Activated naive CD4-positive, alpha-beta T cell treated with anti-CD3 and anti-CD28 coated beads, Interleukin-2, amount 50 U/mL, for 24 hours (primary cell): ENCODE measurements around the gene ITPRIPL2.

Source experiments
- H3K27ac Mint-ChIP-seq: one replicate; pipeline ENCODE4 v1.8.0; 2021; ENCODE audit warnings: mild to moderate bottlenecking, mixed read lengths
- H3K27me3 Mint-ChIP-seq: one replicate; pipeline ENCODE4 v1.8.0; 2021; ENCODE audit warnings: mixed read lengths
- H3K36me3 Mint-ChIP-seq: one replicate; pipeline ENCODE4 v1.8.0; 2021; ENCODE audit warnings: mixed read lengths
- H3K4me1 Mint-ChIP-seq: one replicate; pipeline ENCODE4 v1.8.0; 2021; ENCODE audit warnings: mixed read lengths
- H3K4me3 Mint-ChIP-seq: one replicate; pipeline ENCODE4 v1.8.0; 2021; ENCODE audit warnings: mild to moderate bottlenecking, mixed read lengths
- H3K9me3 Mint-ChIP-seq: one replicate; pipeline ENCODE4 v1.8.0; 2021; ENCODE audit warnings: mixed read lengths

ITPRIPL2 gene

DNA sequence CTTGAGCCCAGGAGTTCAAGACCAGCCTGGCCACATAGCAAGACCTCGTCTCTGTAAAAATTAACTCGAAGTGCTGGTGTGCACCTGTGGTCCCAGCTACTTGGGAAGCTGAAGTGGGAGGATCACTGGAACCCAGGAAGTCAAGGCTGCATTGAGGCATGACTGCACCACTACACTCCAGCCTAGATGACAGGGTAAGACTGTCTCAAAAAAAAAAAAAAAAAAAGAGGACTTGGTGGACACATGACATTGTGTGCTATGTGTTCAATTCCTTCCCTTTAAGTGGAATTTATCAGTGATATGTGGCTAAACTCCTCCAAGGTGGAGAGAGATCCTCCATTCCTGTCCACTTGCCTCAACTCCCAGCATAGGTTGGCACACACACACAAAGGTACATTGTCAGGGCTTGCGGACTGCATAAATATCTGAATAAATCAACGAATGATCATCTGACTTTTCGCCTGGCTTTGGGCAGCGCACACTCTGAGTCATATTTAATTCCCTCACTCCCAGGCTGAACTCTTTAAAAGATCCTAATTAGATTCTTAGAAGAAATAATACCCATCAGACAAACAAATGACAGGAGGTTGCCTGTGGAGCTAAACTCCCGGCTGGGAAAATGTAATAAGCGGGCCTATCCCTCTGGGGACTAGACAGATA lies 29.3 kb downstream of the ITPRIPL2 start:
- Mint-ChIP-seq H3K27me3 (peaks cover 9% of the 10 kb centered on the region), H3K4me1 (no peaks in the 10 kb centered on the region), H3K9me3 (no peaks in the 10 kb centered on the region), H3K4me3 (no peak overlapping the region), H3K36me3 (no peaks in the 10 kb centered on the region), H3K27ac (no peak overlapping the region)

DNA sequence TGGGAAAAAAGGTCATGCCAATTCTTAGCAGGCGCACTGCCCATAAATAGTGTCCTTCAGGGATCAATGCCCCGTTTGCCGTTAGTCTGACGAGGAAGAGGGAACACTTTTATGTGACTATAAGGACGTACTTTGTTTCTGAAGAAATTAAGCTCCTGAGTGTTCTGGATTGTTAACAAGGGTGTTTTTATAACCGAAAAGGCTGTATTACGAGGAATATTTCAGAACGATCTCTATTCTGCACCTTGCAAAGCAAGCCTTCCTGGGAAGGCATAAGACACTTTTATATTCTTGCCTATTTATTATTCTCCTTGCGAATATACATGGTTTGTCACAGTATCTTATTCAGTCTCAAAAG lies 29.8 kb downstream of the ITPRIPL2 start:
- H3K36me3 Mint-ChIP-seq, result no peaks in the 10 kb centered on the region
- H3K9me3 Mint-ChIP-seq, result peaks cover 1% of the 10 kb centered on the region
- no peak overlapping the region for H3K27ac Mint-ChIP-seq
- H3K27me3 Mint-ChIP-seq, result peaks cover 7% of the 10 kb centered on the region
- no peaks in the 10 kb centered on the region for H3K4me1 Mint-ChIP-seq
- no peak overlapping the region for H3K4me3 Mint-ChIP-seq

DNA sequence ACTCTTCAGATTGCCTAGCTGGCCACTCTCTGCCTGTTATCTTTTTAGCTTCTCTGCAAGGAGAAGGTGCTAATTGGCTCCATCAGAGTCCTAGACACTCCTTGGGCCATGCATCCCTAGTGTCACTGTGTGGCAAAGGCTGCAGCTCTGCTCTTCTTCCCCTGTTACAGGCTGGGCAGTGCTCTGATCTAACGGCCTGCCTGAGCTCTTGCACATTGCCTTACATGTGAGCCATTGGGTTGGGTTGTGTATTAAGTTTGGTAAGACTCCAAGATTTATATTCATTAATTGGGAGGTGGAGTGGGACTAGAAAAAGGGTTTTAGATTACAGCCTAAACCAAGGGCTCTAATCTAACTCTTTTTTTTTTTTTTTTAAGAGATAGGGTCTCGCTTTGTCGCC lies 31.2 kb downstream of the ITPRIPL2 start:
- no peaks in the 10 kb centered on the region for H3K4me1 Mint-ChIP-seq
- peaks cover 9% of the 10 kb centered on the region for H3K27me3 Mint-ChIP-seq
- peaks cover 5% of the 10 kb centered on the region for H3K9me3 Mint-ChIP-seq
- H3K27ac Mint-ChIP-seq, result no peak overlapping the region
- H3K4me3 Mint-ChIP-seq, result no peak overlapping the region
- H3K36me3 Mint-ChIP-seq, result no peaks in the 10 kb centered on the region

DNA sequence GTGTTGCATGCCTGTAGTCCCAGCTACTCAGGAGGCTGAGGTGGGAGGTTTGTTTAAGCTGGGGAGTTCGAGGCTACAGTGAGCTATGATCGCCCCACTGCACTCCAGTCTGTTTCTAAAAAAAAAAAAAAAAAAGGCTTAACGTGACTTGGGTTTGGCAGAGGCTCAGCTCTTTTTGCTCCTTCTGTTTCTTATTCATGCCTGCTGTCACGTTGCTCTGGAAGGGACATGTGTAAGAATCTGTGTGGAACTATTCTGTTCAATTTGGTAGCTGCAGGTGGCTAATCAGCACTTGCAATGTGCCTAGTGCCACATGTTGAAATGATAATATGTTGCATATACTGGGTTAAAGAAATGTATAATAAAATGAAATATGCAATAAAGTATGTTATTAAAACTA lies 33.4 kb downstream of the ITPRIPL2 start:
- Mint-ChIP-seq H3K27me3 (peaks cover 5% of the 10 kb centered on the region), H3K4me3 (no peak overlapping the region), H3K27ac (no peak overlapping the region), H3K36me3 (no peaks in the 10 kb centered on the region), H3K9me3 (peaks cover 5% of the 10 kb centered on the region), H3K4me1 (no peaks in the 10 kb centered on the region)

DNA sequence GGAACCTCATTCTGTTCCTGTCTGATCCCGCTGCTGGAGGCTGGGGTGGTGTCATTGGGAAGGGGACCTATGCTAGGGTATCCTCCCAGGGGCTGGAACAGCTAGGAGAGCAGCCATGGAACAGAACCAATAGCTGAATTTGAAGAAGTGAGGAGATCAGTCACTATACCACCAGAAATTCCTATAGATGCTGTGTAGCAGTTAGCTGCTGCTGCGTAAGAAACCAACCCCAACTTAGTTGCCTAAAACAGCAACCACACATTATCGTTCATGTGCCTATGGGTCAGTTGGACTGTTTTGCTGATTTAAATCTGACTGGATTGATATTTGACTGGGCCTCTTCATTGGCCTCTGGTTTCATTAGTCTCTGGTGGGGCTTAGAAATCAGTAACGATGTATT lies 33.9 kb downstream of the ITPRIPL2 start:
- H3K4me1 Mint-ChIP-seq, result no peaks in the 10 kb centered on the region
- peaks cover 5% of the 10 kb centered on the region for H3K27me3 Mint-ChIP-seq
- H3K9me3 Mint-ChIP-seq, result peaks cover 5% of the 10 kb centered on the region
- H3K27ac Mint-ChIP-seq, result no peak overlapping the region
- H3K4me3 Mint-ChIP-seq, result no peak overlapping the region
- no peaks in the 10 kb centered on the region for H3K36me3 Mint-ChIP-seq

DNA sequence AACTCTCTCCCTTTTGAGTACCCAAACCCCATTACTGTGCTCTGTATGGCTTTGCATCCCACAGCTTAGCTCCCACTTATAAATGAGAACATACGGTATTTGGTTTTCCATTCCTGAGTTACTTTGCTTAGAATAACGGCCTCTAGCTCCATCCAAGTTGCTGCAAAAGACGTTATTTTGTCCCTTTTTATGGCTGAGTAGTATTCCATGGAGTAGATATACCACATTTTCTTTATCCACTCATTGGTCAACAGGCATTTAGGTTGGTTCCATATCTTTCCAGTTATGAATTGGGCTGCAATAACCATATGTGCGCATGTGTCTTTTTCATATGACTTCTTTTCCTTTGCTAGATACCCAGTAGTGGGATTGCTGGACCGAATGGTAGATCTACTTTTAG lies 34.4 kb downstream of the ITPRIPL2 start:
- Mint-ChIP-seq H3K9me3 (peaks cover 5% of the 10 kb centered on the region), H3K4me1 (no peaks in the 10 kb centered on the region), H3K27me3 (peaks cover 5% of the 10 kb centered on the region), H3K36me3 (no peaks in the 10 kb centered on the region), H3K4me3 (no peak overlapping the region), H3K27ac (no peak overlapping the region)

DNA sequence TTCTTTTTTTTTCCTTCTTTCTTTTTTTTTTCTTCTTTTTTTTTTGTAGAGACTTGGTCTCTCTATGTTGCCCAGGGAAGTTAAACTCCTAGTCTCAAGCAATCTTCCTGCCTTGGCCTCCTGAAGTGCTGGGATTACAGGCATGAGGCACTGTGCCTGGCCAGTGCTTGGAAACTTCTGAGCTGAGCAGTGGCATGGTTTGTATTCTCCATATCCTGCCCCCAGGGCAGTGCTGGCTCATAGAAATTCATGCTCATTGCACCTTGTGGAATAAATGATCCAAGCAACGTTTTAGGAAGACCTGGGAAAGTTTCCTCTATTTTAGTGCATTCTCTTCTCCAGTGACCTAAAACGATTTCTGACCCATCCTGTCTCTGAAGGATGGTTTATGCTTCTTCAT lies 37.5 kb downstream of the ITPRIPL2 start:
- Mint-ChIP-seq H3K27ac (no peak overlapping the region), H3K4me3 (no peak overlapping the region), H3K4me1 (no peaks in the 10 kb centered on the region), H3K27me3 (peaks cover 6% of the 10 kb centered on the region), H3K36me3 (no peaks in the 10 kb centered on the region), H3K9me3 (peaks cover 5% of the 10 kb centered on the region)

DNA sequence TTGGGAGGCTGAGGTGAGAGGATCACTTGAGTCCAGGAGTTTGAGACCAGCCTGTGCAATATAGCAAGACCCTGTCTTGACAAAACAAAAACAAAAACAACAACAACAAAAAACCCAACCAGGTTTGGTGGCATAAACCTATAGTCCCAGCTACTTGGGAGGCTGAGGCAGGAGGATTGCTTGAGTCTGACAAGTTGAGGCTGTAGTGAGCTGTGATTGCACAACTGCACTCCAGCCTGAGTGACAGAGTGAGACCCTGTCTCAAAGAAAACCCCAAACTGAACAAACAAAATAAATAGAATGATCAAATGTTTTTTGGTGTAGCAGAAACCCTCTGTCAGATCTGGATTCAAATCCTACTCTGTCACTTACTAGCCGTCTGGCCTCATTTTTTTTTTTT lies 38.3 kb downstream of the ITPRIPL2 start:
- no peak overlapping the region for H3K27ac Mint-ChIP-seq
- no peaks in the 10 kb centered on the region for H3K36me3 Mint-ChIP-seq
- H3K9me3 Mint-ChIP-seq, result peaks cover 5% of the 10 kb centered on the region
- no peak overlapping the region for H3K4me3 Mint-ChIP-seq
- H3K27me3 Mint-ChIP-seq, result peaks cover 6% of the 10 kb centered on the region
- no peaks in the 10 kb centered on the region for H3K4me1 Mint-ChIP-seq

DNA sequence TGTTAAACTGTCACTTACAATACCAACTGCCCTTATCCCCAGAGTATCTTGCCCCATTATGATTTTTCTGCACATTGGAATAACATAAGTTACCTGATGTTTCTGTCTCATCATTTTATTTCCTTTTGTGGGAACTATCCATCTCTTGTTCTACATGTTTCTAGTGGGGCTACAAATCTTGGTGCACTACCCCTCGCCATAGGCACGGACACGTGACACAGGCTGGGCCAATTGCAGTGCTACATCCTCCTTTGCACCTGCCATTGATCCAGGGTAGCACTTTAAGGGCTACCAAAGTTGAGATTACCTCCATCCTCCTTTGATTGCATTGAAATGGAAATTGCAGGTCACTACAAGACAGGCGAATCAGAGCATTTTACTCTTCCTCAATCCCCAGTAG lies 40.1 kb downstream of the ITPRIPL2 start:
- H3K27me3 Mint-ChIP-seq, result peaks cover 4% of the 10 kb centered on the region
- H3K36me3 Mint-ChIP-seq, result no peaks in the 10 kb centered on the region
- H3K27ac Mint-ChIP-seq, result no peak overlapping the region
- no peaks in the 10 kb centered on the region for H3K4me1 Mint-ChIP-seq
- peaks cover under 1% of the 10 kb centered on the region for H3K9me3 Mint-ChIP-seq
- H3K4me3 Mint-ChIP-seq, result no peak overlapping the region

DNA sequence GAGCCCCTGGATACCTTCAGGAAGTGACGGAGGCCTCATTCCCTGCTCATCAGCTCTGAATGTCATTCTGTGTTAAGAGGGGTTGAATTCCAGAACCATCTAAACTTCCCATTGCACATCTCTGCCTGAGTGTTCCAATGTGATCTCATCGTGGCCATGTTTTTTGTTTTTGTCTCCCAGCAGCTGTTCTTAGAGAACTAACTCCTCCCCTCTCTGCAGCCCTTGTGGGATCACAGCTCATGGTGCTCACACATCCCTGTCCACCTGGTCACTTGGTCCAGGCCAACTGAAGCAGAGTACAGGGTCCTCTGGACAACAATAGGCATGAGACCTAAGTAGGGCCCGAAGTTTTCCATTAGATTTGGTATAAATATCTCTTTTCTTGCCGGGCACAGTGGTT lies 48.3 kb downstream of the ITPRIPL2 start:
- Mint-ChIP-seq H3K9me3 (no peaks in the 10 kb centered on the region), H3K4me3 (no peak overlapping the region), H3K4me1 (no peaks in the 10 kb centered on the region), H3K36me3 (no peaks in the 10 kb centered on the region), H3K27ac (no peak overlapping the region), H3K27me3 (peaks cover 5% of the 10 kb centered on the region)

DNA sequence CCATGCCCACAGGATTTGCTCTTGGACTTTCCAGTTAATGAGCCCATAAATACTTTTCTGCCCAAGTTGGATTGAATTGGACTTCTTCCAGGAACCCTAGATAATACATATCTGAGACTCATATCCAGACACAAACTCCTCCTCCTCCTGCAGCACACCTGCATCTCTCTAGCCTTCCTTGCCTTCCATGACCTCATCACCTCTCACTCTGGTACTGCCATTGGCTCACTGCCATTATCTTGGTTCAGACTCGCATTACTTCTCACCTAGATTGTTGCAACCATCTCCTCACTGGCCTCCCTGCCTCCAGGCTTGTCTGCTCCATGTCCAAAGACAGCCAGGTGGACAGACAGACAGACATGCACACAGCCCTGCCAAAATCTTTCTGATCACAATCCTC lies 49.5 kb downstream of the ITPRIPL2 start:
- no peak overlapping the region for H3K27ac Mint-ChIP-seq
- no peaks in the 10 kb centered on the region for H3K4me1 Mint-ChIP-seq
- no peaks in the 10 kb centered on the region for H3K36me3 Mint-ChIP-seq
- no peaks in the 10 kb centered on the region for H3K9me3 Mint-ChIP-seq
- H3K27me3 Mint-ChIP-seq, result peaks cover 5% of the 10 kb centered on the region
- no peak overlapping the region for H3K4me3 Mint-ChIP-seq

DNA sequence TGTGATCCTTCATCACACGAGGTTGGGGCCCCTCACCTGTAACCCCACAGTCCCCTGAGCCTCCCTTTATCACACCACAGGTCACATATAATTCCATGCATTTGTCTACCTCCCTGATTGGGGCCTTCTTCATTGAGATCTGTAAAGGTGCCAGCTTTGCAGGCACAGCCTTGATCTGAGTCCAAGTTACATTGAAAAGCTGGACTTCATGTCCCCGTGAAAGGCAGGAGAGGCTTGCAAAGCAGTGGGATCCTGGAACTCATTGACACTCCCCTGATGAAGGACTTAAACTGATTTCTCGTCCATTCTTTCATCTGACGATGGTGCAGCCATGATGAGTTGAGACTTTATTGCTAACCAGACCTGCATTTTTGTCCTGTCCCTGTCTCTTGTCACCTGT lies 50.5 kb downstream of the ITPRIPL2 start:
- Mint-ChIP-seq H3K4me3 (no peak overlapping the region), H3K27me3 (peaks cover 2% of the 10 kb centered on the region), H3K9me3 (no peaks in the 10 kb centered on the region), H3K36me3 (no peaks in the 10 kb centered on the region), H3K4me1 (no peaks in the 10 kb centered on the region), H3K27ac (no peak overlapping the region)

DNA sequence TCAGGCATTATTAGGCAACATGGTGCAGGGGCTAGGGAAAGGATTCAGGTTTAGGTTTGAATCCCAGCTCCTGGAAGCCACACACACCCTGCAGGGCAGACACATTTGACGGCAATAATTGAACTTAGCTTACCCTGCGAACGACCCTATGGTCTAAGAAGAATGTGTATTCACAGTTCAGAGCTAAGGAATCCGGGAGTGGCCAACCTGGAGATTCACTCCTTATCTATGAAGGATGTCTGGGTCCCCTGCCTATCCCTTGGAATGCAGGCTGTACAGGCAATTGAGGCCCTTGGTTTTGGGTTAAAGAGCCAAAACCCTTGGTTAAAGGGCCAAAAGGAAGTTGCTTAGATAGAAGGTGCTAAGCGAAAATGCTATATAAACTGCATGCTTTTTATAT lies 51.3 kb downstream of the ITPRIPL2 start:
- no peak overlapping the region for H3K27ac Mint-ChIP-seq
- H3K36me3 Mint-ChIP-seq, result no peaks in the 10 kb centered on the region
- no peaks in the 10 kb centered on the region for H3K9me3 Mint-ChIP-seq
- H3K4me3 Mint-ChIP-seq, result no peak overlapping the region
- H3K27me3 Mint-ChIP-seq, result peaks cover 7% of the 10 kb centered on the region
- peaks cover 4% of the 10 kb centered on the region for H3K4me1 Mint-ChIP-seq

DNA sequence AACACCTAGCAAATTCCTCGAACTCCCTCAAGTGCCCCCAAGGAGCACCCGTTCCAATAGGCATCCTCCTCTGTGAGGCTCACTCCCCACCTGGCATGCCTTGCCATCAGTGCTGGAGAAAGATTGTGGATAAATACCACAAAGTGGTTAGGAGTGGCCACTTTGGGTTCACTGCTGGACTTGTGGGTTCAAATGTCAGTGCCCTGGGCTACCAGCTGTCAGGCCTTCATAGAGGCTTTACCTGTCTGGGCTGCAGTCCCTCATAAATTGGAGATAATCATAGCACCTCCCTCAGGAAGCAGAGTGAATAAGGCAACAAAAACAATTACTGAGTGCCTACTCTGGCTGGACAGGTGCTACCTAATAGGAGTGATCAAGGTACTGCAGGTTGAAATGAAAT lies 52.7 kb downstream of the ITPRIPL2 start:
- H3K4me3 Mint-ChIP-seq, result no peak overlapping the region

DNA sequence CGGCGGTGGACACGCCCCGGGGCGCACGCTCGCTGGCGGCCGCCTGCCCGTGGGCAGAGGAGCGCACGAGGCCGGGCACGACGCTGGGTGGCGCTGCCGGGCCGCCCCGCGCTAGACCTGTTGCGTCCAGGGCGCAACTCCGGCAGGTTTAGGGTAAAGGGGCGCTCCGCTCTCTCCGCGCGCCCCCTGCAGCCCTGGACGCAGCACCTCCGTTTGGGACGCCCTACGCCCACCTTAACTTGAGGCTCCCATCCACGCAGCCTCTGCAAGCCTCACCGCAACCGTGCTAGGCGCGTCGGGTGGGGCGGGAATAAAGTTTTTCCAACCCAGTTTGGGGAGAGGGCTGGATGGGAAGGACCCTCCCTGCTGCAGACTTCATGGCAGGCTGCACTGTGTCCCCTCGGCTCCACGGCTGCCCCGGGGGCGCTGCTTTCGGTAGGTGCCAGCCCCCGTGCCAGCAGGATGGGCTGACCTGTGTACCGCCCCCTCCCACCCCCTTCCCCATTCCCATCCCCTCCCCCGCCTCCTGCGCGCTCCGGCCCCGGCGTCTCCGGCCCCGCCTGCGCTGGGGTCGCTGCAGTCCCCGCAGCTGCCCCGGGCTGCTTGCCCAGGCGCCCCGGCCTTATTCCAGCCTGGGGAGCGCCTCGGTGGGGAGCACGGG lies 54.1 kb downstream of the ITPRIPL2 start, which contains the start of gene SYT17:
SYT17 (plus strand) TSS at position 531 of the 661 bp plus-strand sequence. CDS start 407 bp downstream, outside the sequence.
- Mint-ChIP-seq H3K9me3 (no peaks in the 10 kb centered on the region), H3K27ac (no peak within 1 kb of the TSS), H3K36me3 (no peaks in the 10 kb centered on the region), H3K4me3 (no peak within 1 kb of the TSS), H3K27me3 (peaks cover 16% of the 10 kb centered on the region), H3K4me1 (peaks cover 4% of the 10 kb centered on the region)

More for the DNA sequence above, 52.7 kb downstream of the ITPRIPL2 start:
- Mint-ChIP-seq H3K4me1 (peaks cover 4% of the 10 kb centered on the region), H3K27ac (no peak overlapping the region), H3K36me3 (no peaks in the 10 kb centered on the region), H3K27me3 (peaks cover 10% of the 10 kb centered on the region), H3K9me3 (no peaks in the 10 kb centered on the region)

DNA sequence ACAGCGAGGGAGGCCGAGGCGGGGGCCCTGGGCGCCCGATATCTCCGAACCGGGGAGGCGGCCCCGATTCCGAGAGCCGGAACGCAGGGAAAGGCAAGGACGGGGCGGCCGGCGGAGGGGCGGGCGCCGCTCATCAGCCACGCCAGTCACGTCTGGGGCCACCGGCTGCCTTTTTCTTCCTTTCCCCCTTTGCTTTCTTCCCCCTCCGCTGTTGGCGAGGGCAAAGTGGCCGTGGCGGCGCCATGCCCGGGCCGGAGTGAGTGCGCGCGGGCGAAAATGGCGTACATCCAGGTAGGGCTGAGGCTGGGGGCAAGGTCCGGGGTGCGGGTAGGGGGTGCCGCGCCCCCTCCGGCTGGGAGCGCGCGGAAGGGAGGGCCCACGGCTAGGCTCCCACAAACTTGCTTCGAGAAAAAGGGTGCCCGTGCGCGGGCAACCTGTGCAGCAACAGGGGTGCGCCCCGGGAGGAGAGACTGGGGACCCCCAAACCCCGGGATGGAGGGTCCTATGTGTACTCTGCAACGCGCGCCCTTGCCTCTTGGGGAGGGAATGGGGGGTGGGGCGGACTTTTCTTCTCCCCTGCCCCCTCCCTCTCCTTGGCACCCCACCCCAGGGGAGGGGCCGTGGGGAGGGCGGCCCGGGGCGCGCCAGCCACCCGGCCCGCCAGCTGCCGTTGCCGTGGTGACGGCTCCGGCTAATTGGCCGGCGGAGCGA lies 54.8 kb downstream of the ITPRIPL2 start:
- peaks cover 16% of the 10 kb centered on the region for H3K27me3 Mint-ChIP-seq
- no peaks in the 10 kb centered on the region for H3K9me3 Mint-ChIP-seq
- H3K27ac Mint-ChIP-seq, result no peak overlapping the region
- H3K4me1 Mint-ChIP-seq, result peaks cover 4% of the 10 kb centered on the region
- H3K36me3 Mint-ChIP-seq, result no peaks in the 10 kb centered on the region
- no peak overlapping the region for H3K4me3 Mint-ChIP-seq
